LNCAP (cell line): Measurements from ENCODE around the gene ACOX3.

Experiments used
- CTCF ChIP-seq: fragments of 450-650 bp; IDR thresholded peaks from 2 replicates; pipeline ENCODE4 v1.5.1; 2017; ENCODE audit warnings: mild to moderate bottlenecking

Gene ACOX3

GRCh38 chr4:8399298-8399697 is 41.2 kb downstream of the ACOX3 start:
- TF ChIP-seq CTCF, result no peak

GRCh38 chr4:8398347-8398746 is 42.2 kb downstream of the ACOX3 start:
- no peak for TF ChIP-seq CTCF

GRCh38 chr4:8396762-8397406 is 43.6 kb downstream of the ACOX3 start:
- TF ChIP-seq CTCF, result no peak

- TF ChIP-seq CTCF, result no peak
Measured at GRCh38 chr4:8395504-8396296, 44.8 kb downstream of the ACOX3 start.

GRCh38 chr4:8394806-8395205 is 45.7 kb downstream of the ACOX3 start:
- no peak for TF ChIP-seq CTCF

- no peak for TF ChIP-seq CTCF
Measured at GRCh38 chr4:8394061-8394519, 46.4 kb downstream of the ACOX3 start.

- no peak for TF ChIP-seq CTCF
Measured at GRCh38 chr4:8393593-8394038, 46.9 kb downstream of the ACOX3 start.
